ENCODE data around the gene CCDC8. TPM values are rescaled to one million over a fixed set of nuclear protein-coding genes. Genes with fewer than 3 reads are reported as not detected.

The CCDC8 gene
- total RNA-seq (42.6 TPM), polyA plus RNA-seq (20.4 TPM)

- no peak within 1 kb of the TSS for H3K27ac ChIP-seq (ENCODE audit: low read depth)
- WGBS: 11% methylated on average over 46 of the region's 46 CpGs
- DNase-seq (ENCODE audit: extremely low spot score): peak; percentile 90
- peak within 1 kb of the TSS; percentile 48 for H3K4me3 ChIP-seq (ENCODE audit: low read depth, low read length)
- no peaks in the 10 kb centered on the region for H3K4me1 ChIP-seq (ENCODE audit: insufficient read depth)
- no peaks in the 10 kb centered on the region for H3K36me3 ChIP-seq (ENCODE audit: insufficient read depth)
Observed at GRCh38 chr19:46413262-46414031, at the start of gene CCDC8. Gene CCDC8 (minus strand): TSS chr19:46413564. CDS start chr19:46412810, 754 bp downstream.

- Histone ChIP-seq H3K4me3 (ENCODE audit: low read depth, low read length) (no peak overlapping the region), H3K36me3 (ENCODE audit: insufficient read depth) (no peaks in the 10 kb centered on the region), H3K4me1 (ENCODE audit: insufficient read depth) (no peaks in the 10 kb centered on the region), H3K27ac (ENCODE audit: low read depth) (no peak overlapping the region)
- DNase-seq (ENCODE audit: extremely low spot score): no peak
- WGBS: 92% methylated on average over 2 of the region's 2 CpGs
Observed at GRCh38 chr19:46461537-46461936, 48.2 kb upstream of the CCDC8 start.

GRCh38 chr19:46460981-46461380 is 47.6 kb upstream of the CCDC8 start:
- WGBS: 95% methylated on average over 1 of the region's 1 CpG
- Histone ChIP-seq H3K27ac (ENCODE audit: low read depth) (no peak overlapping the region), H3K36me3 (ENCODE audit: insufficient read depth) (no peaks in the 10 kb centered on the region), H3K4me1 (ENCODE audit: insufficient read depth) (no peaks in the 10 kb centered on the region), H3K4me3 (ENCODE audit: low read depth, low read length) (no peak overlapping the region)
- no peak for DNase-seq (ENCODE audit: extremely low spot score)

- WGBS: 96% methylated on average over 2 of the region's 2 CpGs
- Histone ChIP-seq H3K4me3 (ENCODE audit: low read depth, low read length) (no peak overlapping the region), H3K36me3 (ENCODE audit: insufficient read depth) (no peaks in the 10 kb centered on the region), H3K4me1 (ENCODE audit: insufficient read depth) (no peaks in the 10 kb centered on the region), H3K27ac (ENCODE audit: low read depth) (no peak overlapping the region)
- DNase-seq (ENCODE audit: extremely low spot score): no peak
Observed at GRCh38 chr19:46460055-46460454, 46.7 kb upstream of the CCDC8 start.

- no peak for DNase-seq (ENCODE audit: extremely low spot score)
- Histone ChIP-seq H3K4me3 (ENCODE audit: low read depth, low read length) (no peak overlapping the region), H3K27ac (ENCODE audit: low read depth) (no peak overlapping the region), H3K36me3 (ENCODE audit: insufficient read depth) (no peaks in the 10 kb centered on the region), H3K4me1 (ENCODE audit: insufficient read depth) (no peaks in the 10 kb centered on the region)
- 95% methylated on average over 5 of the region's 5 CpGs for WGBS
Observed at GRCh38 chr19:46456930-46457329, 43.6 kb upstream of the CCDC8 start.

GRCh38 chr19:46454244-46454643 is 40.9 kb upstream of the CCDC8 start:
- Histone ChIP-seq H3K4me1 (ENCODE audit: insufficient read depth) (no peaks in the 10 kb centered on the region), H3K27ac (ENCODE audit: low read depth) (no peak overlapping the region), H3K36me3 (ENCODE audit: insufficient read depth) (no peaks in the 10 kb centered on the region), H3K4me3 (ENCODE audit: low read depth, low read length) (no peak overlapping the region)
- 61% methylated on average over 3 of the region's 3 CpGs for WGBS
- DNase-seq (ENCODE audit: extremely low spot score): no peak

- Histone ChIP-seq H3K4me3 (ENCODE audit: low read depth, low read length) (no peak overlapping the region), H3K36me3 (ENCODE audit: insufficient read depth) (no peaks in the 10 kb centered on the region), H3K27ac (ENCODE audit: low read depth) (no peak overlapping the region), H3K4me1 (ENCODE audit: insufficient read depth) (no peaks in the 10 kb centered on the region)
- whole genome bisulfite sequencing: 77% methylated on average over 6 of the region's 6 CpGs
- no peak for DNase-seq (ENCODE audit: extremely low spot score)
Observed at GRCh38 chr19:46453661-46454060, 40.3 kb upstream of the CCDC8 start.

GRCh38 chr19:46452186-46452585 is 38.8 kb upstream of the CCDC8 start:
- 42% methylated on average over 4 of the region's 4 CpGs for WGBS
- Histone ChIP-seq H3K4me1 (ENCODE audit: insufficient read depth) (no peaks in the 10 kb centered on the region), H3K27ac (ENCODE audit: low read depth) (no peak overlapping the region), H3K36me3 (ENCODE audit: insufficient read depth) (no peaks in the 10 kb centered on the region), H3K4me3 (ENCODE audit: low read depth, low read length) (no peak overlapping the region)
- DNase-seq (ENCODE audit: extremely low spot score): no peak

- H3K4me3 ChIP-seq (ENCODE audit: low read depth, low read length): no peak overlapping the region
- no peaks in the 10 kb centered on the region for H3K36me3 ChIP-seq (ENCODE audit: insufficient read depth)
- no peaks in the 10 kb centered on the region for H3K4me1 ChIP-seq (ENCODE audit: insufficient read depth)
- DNase-seq (ENCODE audit: extremely low spot score): no peak
- H3K27ac ChIP-seq (ENCODE audit: low read depth): no peak overlapping the region
- 67% methylated on average over 6 of the region's 6 CpGs for WGBS
Observed at GRCh38 chr19:46451352-46451751, 38.0 kb upstream of the CCDC8 start.

GRCh38 chr19:46450737-46451136 is 37.4 kb upstream of the CCDC8 start:
- H3K4me3 ChIP-seq (ENCODE audit: low read depth, low read length): no peak overlapping the region
- H3K36me3 ChIP-seq (ENCODE audit: insufficient read depth): no peaks in the 10 kb centered on the region
- DNase-seq (ENCODE audit: extremely low spot score): no peak
- no peak overlapping the region for H3K27ac ChIP-seq (ENCODE audit: low read depth)
- 55% methylated on average over 5 of the region's 5 CpGs for WGBS
- no peaks in the 10 kb centered on the region for H3K4me1 ChIP-seq (ENCODE audit: insufficient read depth)

GRCh38 chr19:46449228-46449627 is 35.9 kb upstream of the CCDC8 start:
- Histone ChIP-seq H3K36me3 (ENCODE audit: insufficient read depth) (no peaks in the 10 kb centered on the region), H3K27ac (ENCODE audit: low read depth) (no peak overlapping the region), H3K4me3 (ENCODE audit: low read depth, low read length) (no peak overlapping the region), H3K4me1 (ENCODE audit: insufficient read depth) (no peaks in the 10 kb centered on the region)
- no peak for DNase-seq (ENCODE audit: extremely low spot score)
- 67% methylated on average over 7 of the region's 7 CpGs for WGBS

- 93% methylated on average over 10 of the region's 10 CpGs for WGBS
- Histone ChIP-seq H3K36me3 (ENCODE audit: insufficient read depth) (no peaks in the 10 kb centered on the region), H3K4me3 (ENCODE audit: low read depth, low read length) (no peak overlapping the region), H3K27ac (ENCODE audit: low read depth) (no peak overlapping the region), H3K4me1 (ENCODE audit: insufficient read depth) (no peaks in the 10 kb centered on the region)
- DNase-seq (ENCODE audit: extremely low spot score): no peak
Observed at GRCh38 chr19:46448601-46449000, 35.2 kb upstream of the CCDC8 start.

- no peaks in the 10 kb centered on the region for H3K36me3 ChIP-seq (ENCODE audit: insufficient read depth)
- 63% methylated on average over 5 of the region's 5 CpGs for WGBS
Observed at GRCh38 chr19:46447824-46448223, 34.5 kb upstream of the CCDC8 start.

GRCh38 chr19:46447006-46447405 is 33.6 kb upstream of the CCDC8 start:
- no peak for DNase-seq (ENCODE audit: extremely low spot score)
- Histone ChIP-seq H3K27ac (ENCODE audit: low read depth) (no peak overlapping the region), H3K4me3 (ENCODE audit: low read depth, low read length) (no peak overlapping the region), H3K4me1 (ENCODE audit: insufficient read depth) (no peaks in the 10 kb centered on the region), H3K36me3 (ENCODE audit: insufficient read depth) (no peaks in the 10 kb centered on the region)
- 54% methylated on average over 3 of the region's 3 CpGs for WGBS

More at GRCh38 chr19:46447824-46448223, 34.5 kb upstream of the CCDC8 start:
- DNase-seq (ENCODE audit: extremely low spot score): no peak
- Histone ChIP-seq H3K27ac (ENCODE audit: low read depth) (no peak overlapping the region), H3K4me3 (ENCODE audit: low read depth, low read length) (no peak overlapping the region), H3K4me1 (ENCODE audit: insufficient read depth) (no peaks in the 10 kb centered on the region)

Measured in urinary bladder (tissue), 4 donors.